ENCODE results near the gene MTRR. TPM values are rescaled to one million over a fixed set of nuclear protein-coding genes. Genes with fewer than 3 reads are reported as not detected.
A peak's percentile ranks its signal among the peaks of the same experiment; 100 is the strongest.
"Not testable (repeated sequence)": the region's sequence is repeated elsewhere in the genome, so short reads cannot be mapped to it uniquely, and the experiment has no call there.

Gene MTRR
- total RNA-seq, 1 experiment from 2014 or later, result 88.6 TPM

DNA sequence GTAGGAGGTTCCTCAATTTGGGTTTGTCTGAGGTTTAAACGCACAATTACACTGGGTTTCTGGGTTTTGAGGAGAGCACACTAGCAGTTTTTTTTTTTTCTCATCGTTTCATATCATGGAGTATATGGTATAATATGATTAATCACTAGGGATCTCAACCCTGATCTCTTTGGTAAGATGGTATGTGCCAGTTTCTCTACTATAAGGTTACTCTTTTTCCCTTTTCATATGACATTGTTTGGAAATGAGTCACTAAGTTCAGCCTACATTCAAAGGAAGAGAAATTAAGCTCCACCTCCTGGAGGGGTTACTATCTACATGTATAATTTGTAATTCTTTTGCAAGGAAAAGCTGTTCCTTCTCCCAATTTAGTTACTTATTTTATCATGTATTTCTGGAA, 35.2 kb downstream of the MTRR start:
- Mint-ChIP-seq H3K4me1 (ENCODE audit: insufficient read depth, unreplicated experiment) (peaks cover 14% of the 10 kb centered on the region), H3K27me3 (ENCODE audit: insufficient read depth, unreplicated experiment) (no peaks in the 10 kb centered on the region), H3K9me3 (ENCODE audit: unreplicated experiment) (no peaks in the 10 kb centered on the region), H3K4me3 (ENCODE audit: unreplicated experiment) (no peak overlapping the region), H3K27ac (ENCODE audit: low read depth, unreplicated experiment) (peak overlapping the region; percentile 57), H3K36me3 (ENCODE audit: insufficient read depth, unreplicated experiment) (peaks cover 46% of the 10 kb centered on the region)
- no TSS peak for BruUV-seq (replicated peaks)
- TF ChIP-seq, protein P1, sequence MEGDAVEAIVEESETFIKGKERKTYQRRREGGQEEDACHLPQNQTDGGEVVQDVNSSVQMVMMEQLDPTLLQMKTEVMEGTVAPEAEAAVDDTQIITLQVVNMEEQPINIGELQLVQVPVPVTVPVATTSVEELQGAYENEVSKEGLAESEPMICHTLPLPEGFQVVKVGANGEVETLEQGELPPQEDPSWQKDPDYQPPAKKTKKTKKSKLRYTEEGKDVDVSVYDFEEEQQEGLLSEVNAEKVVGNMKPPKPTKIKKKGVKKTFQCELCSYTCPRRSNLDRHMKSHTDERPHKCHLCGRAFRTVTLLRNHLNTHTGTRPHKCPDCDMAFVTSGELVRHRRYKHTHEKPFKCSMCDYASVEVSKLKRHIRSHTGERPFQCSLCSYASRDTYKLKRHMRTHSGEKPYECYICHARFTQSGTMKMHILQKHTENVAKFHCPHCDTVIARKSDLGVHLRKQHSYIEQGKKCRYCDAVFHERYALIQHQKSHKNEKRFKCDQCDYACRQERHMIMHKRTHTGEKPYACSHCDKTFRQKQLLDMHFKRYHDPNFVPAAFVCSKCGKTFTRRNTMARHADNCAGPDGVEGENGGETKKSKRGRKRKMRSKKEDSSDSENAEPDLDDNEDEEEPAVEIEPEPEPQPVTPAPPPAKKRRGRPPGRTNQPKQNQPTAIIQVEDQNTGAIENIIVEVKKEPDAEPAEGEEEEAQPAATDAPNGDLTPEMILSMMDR (IDR thresholded peaks at IDR 0.05; ENCODE audit: unreplicated experiment), result no peak
- peak; percentile 67 for DNase-seq (ENCODE audit: unreplicated experiment)
- ChIA-PET POLR2A (interaction anchor here (0.6 to 0.7 kb wide), 2 partner anchors 12 to 26 kb away, joined by 3 to 4 read pairs; no protein-coding TSS in a partner anchor), CTCF (no interaction called here)
- intact Hi-C loops (cut with micrococcal nuclease), result no loop called here

DNA sequence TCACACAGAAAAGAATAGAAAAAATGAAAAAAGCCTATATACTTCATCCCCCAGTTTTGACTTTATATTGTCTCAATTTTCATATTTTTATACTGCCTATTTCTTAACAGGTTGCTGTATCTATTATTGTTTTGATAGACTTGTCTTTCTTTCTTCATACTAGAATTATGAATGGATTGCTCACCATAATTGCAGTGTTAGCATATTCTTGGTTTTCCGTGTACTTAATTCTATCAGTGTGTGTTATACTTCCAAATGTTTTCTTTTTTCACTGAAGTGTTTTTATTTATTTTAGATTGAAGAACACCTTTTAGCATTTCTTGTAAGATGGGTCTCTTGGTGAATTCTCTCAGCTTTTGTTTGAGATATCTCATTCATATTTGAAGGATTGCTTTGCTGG, 38.7 kb downstream of the MTRR start:
- TF ChIP-seq, protein P1 (IDR thresholded peaks at IDR 0.05; ENCODE audit: unreplicated experiment), result no peak
- Mint-ChIP-seq H3K4me3 (ENCODE audit: unreplicated experiment) (no peak overlapping the region), H3K4me1 (ENCODE audit: insufficient read depth, unreplicated experiment) (peaks cover 14% of the 10 kb centered on the region), H3K36me3 (ENCODE audit: insufficient read depth, unreplicated experiment) (peaks cover 25% of the 10 kb centered on the region), H3K27ac (ENCODE audit: low read depth, unreplicated experiment) (no peak overlapping the region), H3K27me3 (ENCODE audit: insufficient read depth, unreplicated experiment) (no peaks in the 10 kb centered on the region), H3K9me3 (ENCODE audit: unreplicated experiment) (peaks cover 2% of the 10 kb centered on the region)
- no TSS peak for BruUV-seq (replicated peaks)
- ChIA-PET CTCF (no interaction called here), POLR2A (no interaction called here)
- no peak for DNase-seq (ENCODE audit: unreplicated experiment)
- intact Hi-C loops (cut with micrococcal nuclease), result no loop called here

DNA sequence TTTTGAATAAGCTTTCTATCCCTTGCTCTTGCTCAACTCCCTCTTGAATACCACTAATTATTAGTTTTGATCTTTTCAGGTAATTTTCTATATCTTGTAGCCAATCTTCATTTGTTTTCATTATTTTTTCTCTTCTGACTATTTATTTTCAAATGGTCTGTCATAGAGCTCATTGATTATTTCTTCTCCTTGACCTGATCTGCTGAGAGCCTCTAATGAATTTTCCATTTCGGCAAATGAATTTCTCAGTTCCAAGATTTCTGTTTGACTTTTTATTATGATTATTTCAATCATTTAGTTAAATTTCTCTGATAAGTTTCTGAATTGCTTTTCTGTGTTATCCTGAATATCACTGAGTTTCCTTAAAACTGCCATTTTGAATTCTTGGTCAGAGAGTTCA, 39.4 kb downstream of the MTRR start:
- H3K9me3 Mint-ChIP-seq (ENCODE audit: unreplicated experiment), result peaks cover 7% of the 10 kb centered on the region
- TF ChIP-seq, protein P1 (IDR thresholded peaks at IDR 0.05; ENCODE audit: unreplicated experiment), result no peak
- H3K27me3 Mint-ChIP-seq (ENCODE audit: insufficient read depth, unreplicated experiment), result no peaks in the 10 kb centered on the region
- intact Hi-C loops (cut with micrococcal nuclease), result no loop called here
- peaks cover 11% of the 10 kb centered on the region for H3K4me1 Mint-ChIP-seq (ENCODE audit: insufficient read depth, unreplicated experiment)
- DNase-seq (ENCODE audit: unreplicated experiment), result no peak
- no peak overlapping the region for H3K27ac Mint-ChIP-seq (ENCODE audit: low read depth, unreplicated experiment)
- H3K4me3 Mint-ChIP-seq (ENCODE audit: unreplicated experiment), result no peak overlapping the region
- ChIA-PET CTCF (no interaction called here), POLR2A (no interaction called here)
- peaks cover 24% of the 10 kb centered on the region for H3K36me3 Mint-ChIP-seq (ENCODE audit: insufficient read depth, unreplicated experiment)
- no TSS peak for BruUV-seq (replicated peaks)

DNA sequence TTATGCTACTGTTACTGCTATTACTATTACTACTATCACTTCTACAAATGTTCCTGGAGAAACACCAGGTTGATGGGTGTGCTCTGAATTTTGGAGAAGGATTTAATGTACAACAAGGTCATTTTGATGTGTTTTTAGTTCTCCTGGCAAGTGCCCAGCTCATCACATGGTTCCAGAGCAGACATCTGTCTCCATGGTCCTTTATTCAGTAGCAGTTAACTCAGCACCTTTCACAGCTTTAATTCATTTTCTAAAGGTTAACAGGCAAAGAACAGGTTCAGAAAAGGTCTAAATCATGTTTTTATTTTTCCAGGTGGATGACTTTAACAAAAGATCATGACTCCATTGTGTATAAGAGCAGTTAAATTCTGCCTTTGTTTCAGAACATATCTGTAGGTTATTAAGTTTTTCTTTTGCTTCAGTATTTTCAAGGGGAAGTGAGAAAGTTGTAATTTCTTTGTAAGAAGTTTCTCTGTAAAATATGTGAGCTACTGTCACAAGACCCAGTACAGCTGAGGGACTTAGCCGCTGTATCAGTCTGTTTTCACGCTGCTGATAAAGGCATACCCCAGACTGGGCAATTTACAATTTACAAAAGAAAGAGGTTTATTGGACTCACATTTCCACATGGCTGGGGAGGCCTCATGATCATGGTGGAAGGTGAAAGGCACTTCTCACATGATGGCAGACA, 41.9 kb downstream of the MTRR start:
- Mint-ChIP-seq H3K4me3 (ENCODE audit: unreplicated experiment) (no peak overlapping the region), H3K4me1 (ENCODE audit: insufficient read depth, unreplicated experiment) (peaks cover 4% of the 10 kb centered on the region), H3K27me3 (ENCODE audit: insufficient read depth, unreplicated experiment) (no peaks in the 10 kb centered on the region), H3K9me3 (ENCODE audit: unreplicated experiment) (peaks cover 7% of the 10 kb centered on the region), H3K36me3 (ENCODE audit: insufficient read depth, unreplicated experiment) (peaks cover 10% of the 10 kb centered on the region), H3K27ac (ENCODE audit: low read depth, unreplicated experiment) (no peak overlapping the region)
- intact Hi-C loops (cut with micrococcal nuclease), result no loop called here
- CTCF ChIA-PET, result interaction anchor here (0.6 to 1.6 kb wide), 5 partner anchors 10 to 24 kb away, joined by 3 to 6 read pairs (median 3); no protein-coding TSS in a partner anchor
- no peak for DNase-seq (ENCODE audit: unreplicated experiment)
- no TSS peak for BruUV-seq (replicated peaks)
- POLR2A ChIA-PET, result no interaction called here
- TF ChIP-seq, protein P1 (IDR thresholded peaks at IDR 0.05; ENCODE audit: unreplicated experiment), result no peak

DNA sequence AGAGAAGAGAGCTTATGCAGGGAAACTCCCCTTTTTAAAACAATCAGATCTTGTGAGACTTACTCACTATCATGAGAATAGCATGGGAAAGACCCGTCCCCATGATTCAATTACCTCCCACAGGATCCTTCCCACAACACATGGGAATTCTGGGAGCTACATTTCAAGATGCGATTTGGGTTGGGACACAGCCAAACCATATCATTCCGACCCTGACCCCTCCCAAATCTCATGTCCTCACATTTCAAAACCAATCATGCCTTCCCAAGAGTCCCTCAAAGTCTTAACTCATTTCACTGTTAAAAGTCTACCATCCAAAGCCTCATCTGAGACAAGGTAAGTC, 42.5 kb downstream of the MTRR start:
- H3K27ac Mint-ChIP-seq (ENCODE audit: low read depth, unreplicated experiment); H3K36me3 Mint-ChIP-seq (ENCODE audit: insufficient read depth, unreplicated experiment); POLR2A ChIA-PET; H3K4me3 Mint-ChIP-seq (ENCODE audit: unreplicated experiment); BruUV-seq (replicated peaks); H3K27me3 Mint-ChIP-seq (ENCODE audit: insufficient read depth, unreplicated experiment); H3K4me1 Mint-ChIP-seq (ENCODE audit: insufficient read depth, unreplicated experiment); H3K9me3 Mint-ChIP-seq (ENCODE audit: unreplicated experiment); intact Hi-C loops (cut with micrococcal nuclease); DNase-seq (ENCODE audit: unreplicated experiment): not testable (repeated sequence)
- CTCF ChIA-PET, result interaction anchor here (0.6 to 1.6 kb wide), 4 partner anchors 10 to 24 kb away, joined by 3 to 6 read pairs (median 4); no protein-coding TSS in a partner anchor
